AG09309 (cell line): Measurements from ENCODE around the gene COL23A1.

ENCODE experiments used
- DNase-seq: peaks from one replicate; pipeline ENCODE4 v3.0.0-alpha.2; 2010; ENCODE audit warnings: low read depth
- H3K4me3 ChIP-seq: 2 replicates; pipeline ENCODE4 v1.5.1; 2011; ENCODE audit warnings: mild to moderate bottlenecking, low read depth, low read length, moderate library complexity; ENCODE audit not compliant: control insufficient read depth
- TF ChIP-seq, protein P1 (sequence below): IDR thresholded peaks from 2 replicates; pipeline ENCODE4 v1.5.1; 2011; ENCODE audit warnings: mild to moderate bottlenecking, low read depth, low read length, inconsistent platforms; ENCODE audit not compliant: insufficient read depth, control insufficient read depth; ENCODE audit errors: missing control alignments

The COL23A1 gene

DNA sequence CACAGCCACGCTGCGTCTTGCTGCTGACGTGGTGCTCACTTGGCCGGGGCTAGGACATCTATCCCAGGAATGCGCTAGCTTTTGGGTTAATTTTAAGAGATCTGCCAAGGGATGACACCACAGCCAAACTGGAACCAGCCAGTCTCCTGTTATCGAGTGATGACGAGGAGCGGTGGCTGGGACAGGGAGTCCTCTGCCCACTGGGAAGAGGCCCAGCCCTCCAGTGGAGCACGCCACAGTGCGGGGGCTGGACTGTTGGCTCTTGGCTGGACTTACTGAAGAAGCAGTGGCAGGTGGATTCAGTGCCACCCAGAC, 302.4 kb downstream of the COL23A1 start:
- H3K4me3 ChIP-seq: no peak overlapping the region
- TF ChIP-seq, protein P1, sequence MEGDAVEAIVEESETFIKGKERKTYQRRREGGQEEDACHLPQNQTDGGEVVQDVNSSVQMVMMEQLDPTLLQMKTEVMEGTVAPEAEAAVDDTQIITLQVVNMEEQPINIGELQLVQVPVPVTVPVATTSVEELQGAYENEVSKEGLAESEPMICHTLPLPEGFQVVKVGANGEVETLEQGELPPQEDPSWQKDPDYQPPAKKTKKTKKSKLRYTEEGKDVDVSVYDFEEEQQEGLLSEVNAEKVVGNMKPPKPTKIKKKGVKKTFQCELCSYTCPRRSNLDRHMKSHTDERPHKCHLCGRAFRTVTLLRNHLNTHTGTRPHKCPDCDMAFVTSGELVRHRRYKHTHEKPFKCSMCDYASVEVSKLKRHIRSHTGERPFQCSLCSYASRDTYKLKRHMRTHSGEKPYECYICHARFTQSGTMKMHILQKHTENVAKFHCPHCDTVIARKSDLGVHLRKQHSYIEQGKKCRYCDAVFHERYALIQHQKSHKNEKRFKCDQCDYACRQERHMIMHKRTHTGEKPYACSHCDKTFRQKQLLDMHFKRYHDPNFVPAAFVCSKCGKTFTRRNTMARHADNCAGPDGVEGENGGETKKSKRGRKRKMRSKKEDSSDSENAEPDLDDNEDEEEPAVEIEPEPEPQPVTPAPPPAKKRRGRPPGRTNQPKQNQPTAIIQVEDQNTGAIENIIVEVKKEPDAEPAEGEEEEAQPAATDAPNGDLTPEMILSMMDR: no peak
- DNase-seq: no peak

DNA sequence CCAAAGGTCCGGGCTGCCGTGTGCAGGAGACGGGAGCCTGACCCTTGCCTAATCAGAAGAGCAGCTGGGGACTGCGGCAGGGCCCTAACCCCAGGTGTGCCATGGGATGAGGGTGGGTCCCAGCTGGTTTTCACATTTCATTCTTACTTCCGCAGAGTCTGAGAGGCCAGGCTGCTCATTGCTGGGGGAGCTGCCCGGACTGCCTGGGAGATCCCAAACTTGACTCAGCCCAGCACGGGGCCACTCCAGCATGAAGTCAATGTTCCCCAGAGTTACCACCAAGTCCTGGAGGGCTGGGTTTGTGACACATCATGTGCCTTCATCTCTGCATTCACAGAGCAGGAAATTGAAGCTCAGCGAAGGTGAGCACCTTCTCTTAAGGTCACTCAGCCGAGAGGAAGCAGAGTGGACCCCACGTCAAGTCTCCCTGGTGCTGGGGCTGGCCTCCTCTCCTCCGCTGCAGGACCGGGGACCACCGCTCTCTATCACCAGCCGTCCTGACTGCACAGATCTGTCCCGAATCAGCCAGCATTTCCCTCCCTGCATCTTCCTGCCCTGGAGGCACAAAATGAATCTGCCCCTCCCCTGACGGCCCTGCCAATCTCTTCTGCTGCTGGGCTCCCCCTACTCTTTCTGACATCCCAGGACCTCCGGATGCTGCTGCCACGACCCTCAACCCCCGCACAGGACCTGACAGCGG, 303.0 kb downstream of the COL23A1 start:
- DNase-seq: no peak
- H3K4me3 ChIP-seq: no peak overlapping the region
- TF ChIP-seq, protein P1: no peak

DNA sequence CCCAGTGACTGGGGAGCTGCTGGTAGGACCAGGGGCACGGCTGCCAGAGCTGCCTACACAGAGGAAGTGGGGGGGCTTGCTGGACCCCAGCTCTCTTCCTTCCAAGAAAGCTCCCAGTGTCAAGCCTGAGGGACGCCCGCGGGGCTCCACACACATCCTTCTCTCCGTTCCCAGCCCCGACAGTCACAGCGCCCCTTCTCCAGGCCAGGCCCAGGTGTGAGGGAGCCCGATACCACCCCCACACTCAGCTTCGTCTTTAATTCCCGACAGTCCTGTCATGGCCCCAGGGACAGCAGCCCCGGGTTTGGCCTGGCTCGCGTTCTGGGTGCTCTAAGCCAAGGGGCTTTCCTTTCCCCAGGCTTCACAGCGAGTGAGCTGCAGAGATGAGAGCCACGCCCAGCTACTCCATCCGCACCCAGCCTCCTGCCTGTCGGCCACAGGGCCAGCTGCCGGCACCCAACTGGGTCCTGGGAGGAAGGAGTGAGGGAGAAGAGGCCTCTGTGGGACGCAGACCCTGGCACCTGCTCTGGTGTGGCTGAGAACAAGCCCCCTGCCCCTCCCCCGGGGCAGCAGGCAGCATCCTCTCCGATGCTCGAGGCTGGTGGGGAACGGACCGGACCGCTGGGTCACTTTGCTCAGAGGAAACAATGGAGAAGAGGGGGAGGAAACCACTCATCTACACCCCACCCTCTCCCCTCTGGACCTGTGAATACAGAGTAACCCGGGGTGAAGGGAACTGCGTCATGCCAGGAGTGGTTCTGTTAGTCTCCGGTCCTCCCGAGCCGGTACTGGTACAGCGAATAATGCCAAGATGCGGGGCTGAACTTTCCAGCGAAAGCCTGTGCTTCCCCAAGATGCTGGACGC, 303.7 kb downstream of the COL23A1 start:
- no peak for DNase-seq
- TF ChIP-seq, protein P1: no peak
- no peak overlapping the region for H3K4me3 ChIP-seq

DNA sequence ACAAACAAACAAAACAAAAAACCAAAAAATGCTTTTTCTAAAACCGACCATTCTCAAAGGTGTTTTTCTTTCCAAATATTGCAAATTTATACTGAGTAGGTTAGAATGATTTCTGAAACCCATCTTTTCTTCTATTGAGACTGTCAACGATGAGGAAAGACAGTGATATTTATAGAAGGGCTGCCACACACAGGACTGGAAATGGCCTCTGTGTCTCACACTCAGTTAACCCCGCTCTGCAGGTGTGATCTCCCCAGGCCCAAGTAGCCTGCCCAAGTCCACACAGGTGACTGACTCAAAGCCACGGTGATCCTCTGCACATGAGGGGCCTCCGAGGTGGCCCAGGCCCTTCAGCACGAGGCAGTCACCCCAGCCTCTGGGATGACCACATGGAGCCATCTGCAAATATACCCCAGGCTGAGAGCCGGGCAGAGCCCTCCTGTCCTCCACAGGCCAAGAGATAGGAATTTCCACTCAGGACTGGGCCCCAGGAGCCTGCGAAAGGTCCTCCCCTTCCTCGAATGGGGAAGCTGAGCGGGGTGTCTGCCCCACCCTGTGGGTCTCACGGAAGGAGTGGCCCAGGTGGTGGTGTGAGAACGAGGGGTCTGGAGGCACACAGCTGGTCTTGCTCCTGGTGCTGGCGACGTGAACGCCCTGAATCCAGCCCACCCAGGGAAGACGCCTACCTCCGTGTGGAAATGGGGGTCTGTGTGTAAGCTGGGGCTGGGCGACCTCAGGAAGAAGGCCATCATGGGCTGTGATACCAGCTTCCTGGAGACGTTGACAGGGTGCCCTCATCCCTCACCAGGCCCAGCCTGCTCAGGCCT, 304.6 kb downstream of the COL23A1 start:
- DNase-seq: no peak
- H3K4me3 ChIP-seq: no peak overlapping the region
- TF ChIP-seq, protein P1: no peak

DNA sequence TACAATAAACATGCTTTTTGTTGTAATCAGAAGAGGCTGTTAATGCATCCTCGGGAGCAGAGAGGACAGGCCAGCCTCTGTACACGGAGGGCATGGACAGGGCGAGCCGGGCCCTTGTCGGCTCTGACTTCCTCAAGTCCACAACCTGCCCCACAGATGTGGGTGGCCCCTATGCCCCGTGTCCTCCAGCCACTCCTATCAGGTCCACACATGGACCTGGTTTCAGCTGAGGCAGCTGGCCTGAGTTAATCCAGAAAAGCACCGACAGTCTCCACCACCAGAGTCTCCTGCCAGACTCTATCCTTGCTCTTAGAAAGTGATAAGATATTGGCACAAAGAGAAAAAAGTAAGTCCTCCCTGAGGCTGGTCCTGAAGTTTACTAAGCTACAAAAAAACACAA, 305.2 kb downstream of the COL23A1 start:
- no peak for DNase-seq
- H3K4me3 ChIP-seq: no peak overlapping the region
- TF ChIP-seq, protein P1: no peak

DNA sequence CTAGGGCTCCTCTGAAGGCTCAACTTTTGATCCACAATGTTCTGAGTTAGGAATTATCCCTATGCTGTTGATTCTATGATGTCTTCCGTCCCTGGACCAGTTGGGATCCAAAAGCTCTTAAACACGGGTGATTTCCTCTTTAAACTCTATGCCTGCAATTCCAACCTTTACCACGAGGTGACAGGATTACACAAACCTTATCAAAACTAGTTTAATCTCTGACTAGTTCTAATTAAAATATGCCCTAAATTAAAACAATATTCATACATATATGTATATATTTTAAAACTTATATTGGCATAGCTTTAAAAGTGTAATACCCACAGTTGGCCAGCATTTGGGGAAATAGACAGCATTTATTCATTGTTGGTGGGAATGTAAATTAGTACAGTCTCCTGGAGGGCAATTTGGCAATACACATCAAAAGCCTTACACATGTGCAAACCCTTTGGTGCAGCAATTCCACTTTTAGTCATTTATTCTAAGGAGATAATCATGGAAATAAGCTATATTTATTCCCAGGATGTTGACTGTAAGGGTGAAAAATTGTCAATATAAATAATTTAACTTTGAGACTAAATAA, 306.0 kb downstream of the COL23A1 start:
- H3K4me3 ChIP-seq: no peak overlapping the region
- DNase-seq: no peak
- TF ChIP-seq, protein P1: peak; percentile 42
